HepG2 (cell line): ENCODE measurements around the gene NUDT22. TPM values are rescaled to one million over a fixed set of nuclear protein-coding genes. Genes with fewer than 3 reads are reported as not detected.
A peak's percentile ranks its signal among the peaks of the same experiment; 100 is the strongest.

ENCODE experiments used
- ATAD3A ChIP-seq: sonication (generic); formaldehyde crosslinking; IDR thresholded peaks from 2 replicates; pipeline ENCODE4 v1.4.0; 2020; ENCODE audit warnings: missing genetic modification reagents
- BHLHE40 ChIP-seq: IDR thresholded peaks from 2 replicates; pipeline ENCODE4 v1.6.1; 2011; ENCODE audit warnings: low read length, improper control_type of control experiment
- GPN1 ChIP-seq: sonication (generic); formaldehyde crosslinking; IDR thresholded peaks from 2 replicates; pipeline ENCODE4 v1.5.1; 2020; ENCODE audit warnings: missing genetic modification reagents, borderline replicate concordance
- ISX ChIP-seq: sonication (generic); formaldehyde crosslinking; conservative IDR thresholded peaks from 2 replicates; pipeline ENCODE4 v1.5.0; 2020; ENCODE audit warnings: missing genetic modification reagents
- KDM3A ChIP-seq: IDR thresholded peaks from 2 replicates; pipeline ENCODE4 v1.6.1; 2018; ENCODE audit warnings: low read depth, missing compliant biosample characterization
- MXD4 ChIP-seq: IDR thresholded peaks from 2 replicates; pipeline ENCODE4 v1.6.1; 2016; ENCODE audit warnings: mild to moderate bottlenecking, missing biosample characterization, missing genetic modification reagents
- NFYC ChIP-seq: IDR thresholded peaks from 2 replicates; pipeline ENCODE4 v1.6.1; 2016; ENCODE audit warnings: missing genetic modification reagents, missing compliant biosample characterization
- RBAK ChIP-seq: sonication (generic); formaldehyde crosslinking; IDR thresholded peaks from 2 replicates; pipeline ENCODE4 v1.5.1; 2020; ENCODE audit warnings: mild to moderate bottlenecking, missing genetic modification reagents
- TMF1 ChIP-seq: sonication (generic); formaldehyde crosslinking; IDR thresholded peaks from 2 replicates; pipeline ENCODE4 v1.8.1; 2022; ENCODE audit warnings: low read depth, missing genetic modification reagents
- ZC3H13 ChIP-seq: sonication (generic); formaldehyde crosslinking; IDR thresholded peaks from 2 replicates; pipeline ENCODE4 v1.8.1; 2023; ENCODE audit warnings: mild to moderate bottlenecking, missing genetic modification reagents, moderate library complexity
- ZNF230 ChIP-seq: sonication (generic); formaldehyde crosslinking; IDR thresholded peaks from 2 replicates; pipeline ENCODE4 v1.4.0; 2020; ENCODE audit warnings: mild to moderate bottlenecking, missing genetic modification reagents
- ZNF3 ChIP-seq: IDR thresholded peaks from 2 replicates; pipeline ENCODE4 v1.7.0; 2017; ENCODE audit warnings: inconsistent platforms
- ZNF331 ChIP-seq: sonication (generic); formaldehyde crosslinking; IDR thresholded peaks from 2 replicates; pipeline ENCODE4 v1.4.0; 2020; ENCODE audit warnings: missing genetic modification reagents
- ZNF605 ChIP-seq: sonication (generic); formaldehyde crosslinking; IDR thresholded peaks from 2 replicates; pipeline ENCODE4 v1.8.0; 2022; ENCODE audit warnings: mild to moderate bottlenecking, missing genetic modification reagents
- ZNF773 ChIP-seq: sonication (generic); formaldehyde crosslinking; IDR thresholded peaks from 2 replicates; pipeline ENCODE4 v1.4.0; 2020; ENCODE audit warnings: missing genetic modification reagents, borderline replicate concordance
- ZNF781 ChIP-seq: sonication (generic); formaldehyde crosslinking; IDR thresholded peaks from 2 replicates; pipeline ENCODE4 v1.5.1; 2020; ENCODE audit warnings: borderline replicate concordance, mild to moderate bottlenecking, missing genetic modification reagents; ENCODE audit errors: not compliant biosample characterization
- ZSCAN30 ChIP-seq: sonication (generic); formaldehyde crosslinking; IDR thresholded peaks from 2 replicates; pipeline ENCODE4 v1.5.0; 2020; ENCODE audit warnings: mild to moderate bottlenecking, missing genetic modification reagents
- polyA plus RNA-seq, 8 experiments: library from polyadenylated mRNA; depleted of rRNA in 3 of 8; stranded (reverse) in 7 of 8; unstranded in 1 of 8; fragments of >200 nt; fragmentation: Illumina TruSeq in 4 of 8; extraction: Trizol in 4 of 8; gene quantifications; 2 replicates each; pipeline versions ENCODE4 v1.2.1 to v1.2.3, GENCODE V29; 2011 to 2016; ENCODE audit warnings: low read depth in 4 of 8, missing spikeins in 1 of 8, mixed read lengths in 1 of 8; ENCODE audit not compliant: insufficient read depth in 1 of 8
- total RNA-seq, 5 experiments: library from RNA; depleted of rRNA; stranded (reverse); fragments of >200 nt; fragmentation: Illumina TruSeq; extraction: Trizol; gene quantifications; 2 replicates each; pipeline ENCODE4 v1.2.3, GENCODE V29; 2016; ENCODE audit warnings: low read depth in 1 of 5
- TF ChIP-seq, protein P1 (sequence below), 2 experiments: IDR thresholded peaks; 2 replicates each; pipeline ENCODE4 v1.6.1; 2011 to 2012; ENCODE audit warnings: low read length in 2 of 2, borderline replicate concordance in 1 of 2, low read depth in 1 of 2, mild to moderate bottlenecking in 1 of 2, moderate library complexity in 1 of 2
- TF ChIP-seq, protein P2 (sequence below): sonication (generic); formaldehyde crosslinking; IDR thresholded peaks from 2 replicates; pipeline ENCODE4 v1.5.1; 2020; ENCODE audit warnings: mild to moderate bottlenecking, missing genetic modification reagents, moderate library complexity
- TF ChIP-seq, protein P3 (sequence below): sonication (generic); formaldehyde crosslinking; IDR thresholded peaks from 2 replicates; pipeline ENCODE4 v1.4.0; 2020; ENCODE audit warnings: missing genetic modification reagents

Gene NUDT22
- total and polyA plus RNA-seq, 2 of the 13 experiments (the other 11 are each of a cell fraction or from before 2014, with no cell fraction given) = 33.5 to 39.8 TPM

DNA sequence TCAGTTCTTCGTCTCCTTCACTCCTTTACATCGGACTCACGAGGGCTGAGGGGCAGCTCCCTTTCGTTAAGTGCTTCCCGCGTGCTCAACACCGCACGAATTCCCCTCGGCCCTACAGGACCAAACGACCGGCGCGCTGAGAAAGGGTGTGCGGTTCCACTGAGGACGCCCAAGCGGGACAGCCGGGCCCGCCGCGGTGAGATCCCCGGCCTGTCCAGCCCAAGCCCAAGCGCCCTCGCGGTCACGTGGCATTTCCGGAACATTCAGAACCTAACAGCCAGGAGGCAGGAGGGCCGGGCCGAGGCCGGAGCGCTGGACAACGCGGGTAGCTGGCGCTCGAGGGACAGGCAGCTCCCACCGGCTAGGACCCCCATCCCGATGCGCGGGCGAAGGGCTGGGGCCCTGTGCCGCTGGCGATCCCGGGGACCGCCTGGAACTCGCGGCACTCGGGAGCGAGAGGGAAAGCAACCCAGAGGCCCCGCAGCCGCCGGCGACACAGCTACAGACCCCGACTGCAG lies 40.8 kb upstream of the NUDT22 start (continued):
- TF ChIP-seq, protein P1, sequence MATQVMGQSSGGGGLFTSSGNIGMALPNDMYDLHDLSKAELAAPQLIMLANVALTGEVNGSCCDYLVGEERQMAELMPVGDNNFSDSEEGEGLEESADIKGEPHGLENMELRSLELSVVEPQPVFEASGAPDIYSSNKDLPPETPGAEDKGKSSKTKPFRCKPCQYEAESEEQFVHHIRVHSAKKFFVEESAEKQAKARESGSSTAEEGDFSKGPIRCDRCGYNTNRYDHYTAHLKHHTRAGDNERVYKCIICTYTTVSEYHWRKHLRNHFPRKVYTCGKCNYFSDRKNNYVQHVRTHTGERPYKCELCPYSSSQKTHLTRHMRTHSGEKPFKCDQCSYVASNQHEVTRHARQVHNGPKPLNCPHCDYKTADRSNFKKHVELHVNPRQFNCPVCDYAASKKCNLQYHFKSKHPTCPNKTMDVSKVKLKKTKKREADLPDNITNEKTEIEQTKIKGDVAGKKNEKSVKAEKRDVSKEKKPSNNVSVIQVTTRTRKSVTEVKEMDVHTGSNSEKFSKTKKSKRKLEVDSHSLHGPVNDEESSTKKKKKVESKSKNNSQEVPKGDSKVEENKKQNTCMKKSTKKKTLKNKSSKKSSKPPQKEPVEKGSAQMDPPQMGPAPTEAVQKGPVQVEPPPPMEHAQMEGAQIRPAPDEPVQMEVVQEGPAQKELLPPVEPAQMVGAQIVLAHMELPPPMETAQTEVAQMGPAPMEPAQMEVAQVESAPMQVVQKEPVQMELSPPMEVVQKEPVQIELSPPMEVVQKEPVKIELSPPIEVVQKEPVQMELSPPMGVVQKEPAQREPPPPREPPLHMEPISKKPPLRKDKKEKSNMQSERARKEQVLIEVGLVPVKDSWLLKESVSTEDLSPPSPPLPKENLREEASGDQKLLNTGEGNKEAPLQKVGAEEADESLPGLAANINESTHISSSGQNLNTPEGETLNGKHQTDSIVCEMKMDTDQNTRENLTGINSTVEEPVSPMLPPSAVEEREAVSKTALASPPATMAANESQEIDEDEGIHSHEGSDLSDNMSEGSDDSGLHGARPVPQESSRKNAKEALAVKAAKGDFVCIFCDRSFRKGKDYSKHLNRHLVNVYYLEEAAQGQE (IDR thresholded peaks at IDR 0.05; ENCODE audit: borderline replicate concordance in 1 of 2, low read depth in 1 of 2, low read length in 2 of 2) = peak in 1 of 2 experiments; percentile 67; a peak in 2 of 4 replicates
- peak; percentile 99 for TF ChIP-seq TMF1 (CRISPR knock-in tag)
- TF ChIP-seq ZC3H13 (CRISPR knock-in tag) = peak; percentile 86; the same call in 1 of the 2 replicates
- no peak for TF ChIP-seq NFYC (CRISPR knock-in tag)
- TF ChIP-seq BHLHE40 = peak; percentile 68
- no peak for TF ChIP-seq ISX (CRISPR knock-in tag)
- no peak for TF ChIP-seq GPN1 (CRISPR knock-in tag)
- TF ChIP-seq RBAK (CRISPR knock-in tag) = no peak
- TF ChIP-seq ZNF773 = 0 out of 2 replicates have a peak, but pooled peaks have one; percentile 47
- peak; percentile 98 for TF ChIP-seq ZNF605
- TF ChIP-seq, protein P2, sequence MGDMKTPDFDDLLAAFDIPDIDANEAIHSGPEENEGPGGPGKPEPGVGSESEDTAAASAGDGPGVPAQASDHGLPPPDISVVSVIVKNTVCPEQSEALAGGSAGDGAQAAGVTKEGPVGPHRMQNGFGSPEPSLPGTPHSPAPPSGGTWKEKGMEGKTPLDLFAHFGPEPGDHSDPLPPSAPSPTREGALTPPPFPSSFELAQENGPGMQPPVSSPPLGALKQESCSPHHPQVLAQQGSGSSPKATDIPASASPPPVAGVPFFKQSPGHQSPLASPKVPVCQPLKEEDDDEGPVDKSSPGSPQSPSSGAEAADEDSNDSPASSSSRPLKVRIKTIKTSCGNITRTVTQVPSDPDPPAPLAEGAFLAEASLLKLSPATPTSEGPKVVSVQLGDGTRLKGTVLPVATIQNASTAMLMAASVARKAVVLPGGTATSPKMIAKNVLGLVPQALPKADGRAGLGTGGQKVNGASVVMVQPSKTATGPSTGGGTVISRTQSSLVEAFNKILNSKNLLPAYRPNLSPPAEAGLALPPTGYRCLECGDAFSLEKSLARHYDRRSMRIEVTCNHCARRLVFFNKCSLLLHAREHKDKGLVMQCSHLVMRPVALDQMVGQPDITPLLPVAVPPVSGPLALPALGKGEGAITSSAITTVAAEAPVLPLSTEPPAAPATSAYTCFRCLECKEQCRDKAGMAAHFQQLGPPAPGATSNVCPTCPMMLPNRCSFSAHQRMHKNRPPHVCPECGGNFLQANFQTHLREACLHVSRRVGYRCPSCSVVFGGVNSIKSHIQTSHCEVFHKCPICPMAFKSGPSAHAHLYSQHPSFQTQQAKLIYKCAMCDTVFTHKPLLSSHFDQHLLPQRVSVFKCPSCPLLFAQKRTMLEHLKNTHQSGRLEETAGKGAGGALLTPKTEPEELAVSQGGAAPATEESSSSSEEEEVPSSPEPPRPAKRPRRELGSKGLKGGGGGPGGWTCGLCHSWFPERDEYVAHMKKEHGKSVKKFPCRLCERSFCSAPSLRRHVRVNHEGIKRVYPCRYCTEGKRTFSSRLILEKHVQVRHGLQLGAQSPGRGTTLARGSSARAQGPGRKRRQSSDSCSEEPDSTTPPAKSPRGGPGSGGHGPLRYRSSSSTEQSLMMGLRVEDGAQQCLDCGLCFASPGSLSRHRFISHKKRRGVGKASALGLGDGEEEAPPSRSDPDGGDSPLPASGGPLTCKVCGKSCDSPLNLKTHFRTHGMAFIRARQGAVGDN (CRISPR knock-in tag) = peak; percentile 100
- peak; percentile 97 for TF ChIP-seq ZNF230 (CRISPR knock-in tag)
- TF ChIP-seq ZNF331 = peak; percentile 79; the same call in 1 of the 2 replicates
- peak; percentile 91 for TF ChIP-seq ZNF781 (CRISPR knock-in tag)
- TF ChIP-seq KDM3A (CRISPR knock-in tag) = peak; percentile 50; the same call in 1 of the 2 replicates
- peak; percentile 41; the same call in 1 of the 2 replicates for TF ChIP-seq ZNF3
- TF ChIP-seq, protein P3, sequence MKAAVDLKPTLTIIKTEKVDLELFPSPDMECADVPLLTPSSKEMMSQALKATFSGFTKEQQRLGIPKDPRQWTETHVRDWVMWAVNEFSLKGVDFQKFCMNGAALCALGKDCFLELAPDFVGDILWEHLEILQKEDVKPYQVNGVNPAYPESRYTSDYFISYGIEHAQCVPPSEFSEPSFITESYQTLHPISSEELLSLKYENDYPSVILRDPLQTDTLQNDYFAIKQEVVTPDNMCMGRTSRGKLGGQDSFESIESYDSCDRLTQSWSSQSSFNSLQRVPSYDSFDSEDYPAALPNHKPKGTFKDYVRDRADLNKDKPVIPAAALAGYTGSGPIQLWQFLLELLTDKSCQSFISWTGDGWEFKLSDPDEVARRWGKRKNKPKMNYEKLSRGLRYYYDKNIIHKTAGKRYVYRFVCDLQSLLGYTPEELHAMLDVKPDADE (CRISPR knock-in tag) = no peak
- TF ChIP-seq ZSCAN30 (CRISPR knock-in tag) = peak; percentile 68; the same call in 1 of the 2 replicates
- TF ChIP-seq MXD4 (CRISPR knock-in tag) = peak; percentile 91
- peak; percentile 75; the same call in 1 of the 2 replicates for TF ChIP-seq ATAD3A (CRISPR knock-in tag)
